GM23338 (cell line): ENCODE data around the gene ALDH18A1. TPM values are rescaled to one million over a fixed set of nuclear protein-coding genes. Genes with fewer than 3 reads are reported as not detected.

Experiments used
- ATAC-seq: fragments of 200-7000 bp; cut with Tn5 transposase; 3 replicates; pipeline ENCODE4 v1.9.1; 2020
- DNase-seq: peaks from one replicate; pipeline ENCODE4 v3.0.0-alpha.2; 2015; ENCODE audit warnings: low spot score
- H2AFZ ChIP-seq: fragments of 200-600 bp; sonication (generic); 2 replicates; pipeline ENCODE4 v1.8.0; 2016; ENCODE audit warnings: antibody characterized with exemption, mild to moderate bottlenecking, moderate library complexity
- H3F3A ChIP-seq: fragments of 200-600 bp; sonication (generic); replicated peaks from 2 replicates; pipeline ENCODE4 v1.8.0; 2017; ENCODE audit warnings: antibody characterized with exemption, mixed run types, low read depth
- H3K27ac ChIP-seq: fragments of 200-600 bp; sonication (generic); 2 replicates; pipeline ENCODE4 v1.6.1; 2016; ENCODE audit warnings: low read depth
- H3K27me3 ChIP-seq: fragments of 200-600 bp; sonication (generic); 2 replicates; pipeline ENCODE4 v1.8.0; 2016; ENCODE audit warnings: mild to moderate bottlenecking, mixed run types, moderate library complexity; ENCODE audit not compliant: insufficient read depth
- H3K36me3 ChIP-seq: fragments of 200-600 bp; sonication (generic); 2 replicates; pipeline ENCODE4 v1.8.0; 2016; ENCODE audit warnings: mild to moderate bottlenecking; ENCODE audit not compliant: insufficient read depth
- H3K4me1 ChIP-seq: fragments of 200-600 bp; sonication (generic); 2 replicates; pipeline ENCODE4 v1.8.0; 2016; ENCODE audit warnings: mild to moderate bottlenecking, moderate library complexity; ENCODE audit not compliant: insufficient read depth
- H3K4me2 ChIP-seq: fragments of 200-600 bp; sonication (generic); 2 replicates; pipeline ENCODE4 v1.7.1; 2017; ENCODE audit warnings: mixed run types
- H3K4me3 ChIP-seq: fragments of 200-600 bp; sonication (generic); 2 replicates; pipeline ENCODE4 v1.6.1; 2016; ENCODE audit warnings: mixed run types
- H3K79me2 ChIP-seq: fragments of 200-600 bp; sonication (generic); replicated peaks from 2 replicates; pipeline ENCODE4 v1.8.0; 2017; ENCODE audit warnings: mild to moderate bottlenecking; ENCODE audit not compliant: insufficient read depth
- H3K9me2 ChIP-seq: fragments of 200-600 bp; sonication (generic); 2 replicates; pipeline ENCODE4 v1.8.0; 2017; ENCODE audit not compliant: insufficient read depth
- H4K20me1 ChIP-seq: fragments of 200-600 bp; sonication (generic); replicated peaks from 2 replicates; pipeline ENCODE4 v1.8.0; 2017; ENCODE audit warnings: mild to moderate bottlenecking; ENCODE audit not compliant: insufficient read depth
- H3K27ac Mint-ChIP-seq: 2 replicates; pipeline ENCODE4 v1.8.0; 2020; ENCODE audit warnings: inconsistent platforms, mild to moderate bottlenecking, moderate library complexity, mixed read lengths
- H3K27me3 Mint-ChIP-seq: 3 replicates; pipeline ENCODE4 v1.8.0; 2022; ENCODE audit warnings: low read depth, mild to moderate bottlenecking, moderate library complexity, mixed read lengths, inconsistent platforms; ENCODE audit not compliant: insufficient read depth, poor library complexity
- H3K36me3 Mint-ChIP-seq: 3 replicates; pipeline ENCODE4 v1.8.0; 2021; ENCODE audit warnings: low read depth, mild to moderate bottlenecking, inconsistent platforms, moderate library complexity, mixed read lengths
- H3K4me1 Mint-ChIP-seq: 3 replicates; pipeline ENCODE4 v1.8.0; 2020; ENCODE audit warnings: mild to moderate bottlenecking, inconsistent platforms, mixed read lengths
- H3K4me3 Mint-ChIP-seq: 3 replicates; pipeline ENCODE4 v1.8.0; 2021; ENCODE audit warnings: moderate library complexity, mild to moderate bottlenecking, inconsistent platforms, mixed read lengths
- H3K9me3 Mint-ChIP-seq: 3 replicates; pipeline ENCODE4 v1.8.0; 2020; ENCODE audit warnings: moderate library complexity, mild to moderate bottlenecking, inconsistent platforms, mixed read lengths
- CREB1 ChIP-seq: fragments of 250-450 bp; sonication (Bioruptor Pico); IDR thresholded peaks from 2 replicates; pipeline ENCODE4 v1.5.0; 2020; ENCODE audit warnings: low read depth, mild to moderate bottlenecking, moderate library complexity
- EZH2 ChIP-seq: fragments of 200-600 bp; sonication (generic); IDR thresholded peaks from one replicate; pipeline ENCODE4 v1.8.0; 2017; ENCODE audit warnings: antibody characterized with exemption, mild to moderate bottlenecking, low read depth; ENCODE audit not compliant: unreplicated experiment
- JUNB ChIP-seq: IDR thresholded peaks from one replicate; pipeline ENCODE4 v1.6.1; 2016; ENCODE audit warnings: antibody characterized with exemption; ENCODE audit not compliant: unreplicated experiment
- POLR2AphosphoS5 ChIP-seq: IDR thresholded peaks from 2 replicates; pipeline ENCODE4 v1.6.1; 2016; ENCODE audit warnings: antibody characterized with exemption, low read depth
- STAT1 ChIP-seq: IDR thresholded peaks from one replicate; pipeline ENCODE4 v1.6.1; 2016; ENCODE audit warnings: antibody characterized with exemption; ENCODE audit not compliant: unreplicated experiment
- ZNF114 ChIP-seq: fragments of 250-450 bp; sonication (Bioruptor Pico); IDR thresholded peaks from 2 replicates; pipeline ENCODE4 v1.5.0; 2020; ENCODE audit warnings: mild to moderate bottlenecking, moderate library complexity
- ZNF331 ChIP-seq: fragments of 250-450 bp; sonication (Bioruptor Pico); IDR thresholded peaks from 2 replicates; pipeline ENCODE4 v1.5.0; 2020; ENCODE audit warnings: low read depth, mild to moderate bottlenecking, moderate library complexity
- polyA plus RNA-seq: library from polyadenylated mRNA; unstranded; fragments of >200 nt; fragmentation: Nextera tagmentation; extraction: Ambion mirVana; gene quantifications from 2 replicates; pipeline ENCODE4 v1.2.1, GENCODE V29; 2016
- total RNA-seq: library from RNA; depleted of rRNA; stranded (reverse); fragments of >200 nt; shearing (Covaris generic); gene quantifications from 2 replicates; pipeline ENCODE4 v1.2.3, GENCODE V29; 2014
- TF ChIP-seq, protein P1 (sequence below): fragments of 250-450 bp; sonication (Bioruptor Pico); IDR thresholded peaks from 2 replicates; pipeline ENCODE4 v1.5.0; 2020; ENCODE audit warnings: mild to moderate bottlenecking, moderate library complexity
- TF ChIP-seq, protein P2 (sequence below): IDR thresholded peaks from 2 replicates; pipeline ENCODE4 v1.6.1; 2016; ENCODE audit warnings: antibody characterized with exemption
- TF ChIP-seq, protein P3 (sequence below), 2 experiments: fragments of 200-600 bp in 1 of 2; sonication (generic) in 1 of 2; conservative IDR thresholded peaks; 2 replicates each; pipeline versions ENCODE4 v1.5.1 to v1.6.1; 2016 to 2017; ENCODE audit warnings: antibody characterized with exemption in 2 of 2, low read depth in 2 of 2, mild to moderate bottlenecking in 2 of 2, moderate library complexity in 1 of 2
- TF ChIP-seq, protein P4 (sequence below): IDR thresholded peaks from one replicate; pipeline ENCODE4 v1.6.1; 2018; ENCODE audit warnings: antibody characterized with exemption; ENCODE audit not compliant: unreplicated experiment

ALDH18A1 gene
- total and polyA plus RNA-seq, 2 experiments from 2014 or later, result 35.1 to 117 TPM

DNA sequence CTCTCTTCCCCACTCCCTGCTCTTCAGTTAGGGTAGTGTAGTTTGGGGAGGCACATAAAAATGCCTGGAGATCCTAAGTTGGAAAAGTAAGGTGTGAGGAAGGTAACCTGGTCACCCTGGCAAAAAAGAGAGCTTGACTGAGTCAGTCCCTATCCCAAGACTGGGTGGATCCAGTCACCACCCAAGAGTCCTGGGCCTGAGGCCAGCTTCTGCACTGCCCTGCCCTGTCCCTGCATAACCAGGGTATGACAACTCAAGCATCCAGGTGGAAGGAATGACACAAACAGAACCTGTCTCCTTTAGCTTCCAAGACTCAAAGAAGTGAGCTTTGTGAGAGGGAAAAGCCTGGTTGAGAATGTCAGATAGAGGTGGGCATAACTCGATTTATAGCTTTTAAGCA is 68.5 kb downstream of the ALDH18A1 start (continued):
- TF ChIP-seq, protein P1, sequence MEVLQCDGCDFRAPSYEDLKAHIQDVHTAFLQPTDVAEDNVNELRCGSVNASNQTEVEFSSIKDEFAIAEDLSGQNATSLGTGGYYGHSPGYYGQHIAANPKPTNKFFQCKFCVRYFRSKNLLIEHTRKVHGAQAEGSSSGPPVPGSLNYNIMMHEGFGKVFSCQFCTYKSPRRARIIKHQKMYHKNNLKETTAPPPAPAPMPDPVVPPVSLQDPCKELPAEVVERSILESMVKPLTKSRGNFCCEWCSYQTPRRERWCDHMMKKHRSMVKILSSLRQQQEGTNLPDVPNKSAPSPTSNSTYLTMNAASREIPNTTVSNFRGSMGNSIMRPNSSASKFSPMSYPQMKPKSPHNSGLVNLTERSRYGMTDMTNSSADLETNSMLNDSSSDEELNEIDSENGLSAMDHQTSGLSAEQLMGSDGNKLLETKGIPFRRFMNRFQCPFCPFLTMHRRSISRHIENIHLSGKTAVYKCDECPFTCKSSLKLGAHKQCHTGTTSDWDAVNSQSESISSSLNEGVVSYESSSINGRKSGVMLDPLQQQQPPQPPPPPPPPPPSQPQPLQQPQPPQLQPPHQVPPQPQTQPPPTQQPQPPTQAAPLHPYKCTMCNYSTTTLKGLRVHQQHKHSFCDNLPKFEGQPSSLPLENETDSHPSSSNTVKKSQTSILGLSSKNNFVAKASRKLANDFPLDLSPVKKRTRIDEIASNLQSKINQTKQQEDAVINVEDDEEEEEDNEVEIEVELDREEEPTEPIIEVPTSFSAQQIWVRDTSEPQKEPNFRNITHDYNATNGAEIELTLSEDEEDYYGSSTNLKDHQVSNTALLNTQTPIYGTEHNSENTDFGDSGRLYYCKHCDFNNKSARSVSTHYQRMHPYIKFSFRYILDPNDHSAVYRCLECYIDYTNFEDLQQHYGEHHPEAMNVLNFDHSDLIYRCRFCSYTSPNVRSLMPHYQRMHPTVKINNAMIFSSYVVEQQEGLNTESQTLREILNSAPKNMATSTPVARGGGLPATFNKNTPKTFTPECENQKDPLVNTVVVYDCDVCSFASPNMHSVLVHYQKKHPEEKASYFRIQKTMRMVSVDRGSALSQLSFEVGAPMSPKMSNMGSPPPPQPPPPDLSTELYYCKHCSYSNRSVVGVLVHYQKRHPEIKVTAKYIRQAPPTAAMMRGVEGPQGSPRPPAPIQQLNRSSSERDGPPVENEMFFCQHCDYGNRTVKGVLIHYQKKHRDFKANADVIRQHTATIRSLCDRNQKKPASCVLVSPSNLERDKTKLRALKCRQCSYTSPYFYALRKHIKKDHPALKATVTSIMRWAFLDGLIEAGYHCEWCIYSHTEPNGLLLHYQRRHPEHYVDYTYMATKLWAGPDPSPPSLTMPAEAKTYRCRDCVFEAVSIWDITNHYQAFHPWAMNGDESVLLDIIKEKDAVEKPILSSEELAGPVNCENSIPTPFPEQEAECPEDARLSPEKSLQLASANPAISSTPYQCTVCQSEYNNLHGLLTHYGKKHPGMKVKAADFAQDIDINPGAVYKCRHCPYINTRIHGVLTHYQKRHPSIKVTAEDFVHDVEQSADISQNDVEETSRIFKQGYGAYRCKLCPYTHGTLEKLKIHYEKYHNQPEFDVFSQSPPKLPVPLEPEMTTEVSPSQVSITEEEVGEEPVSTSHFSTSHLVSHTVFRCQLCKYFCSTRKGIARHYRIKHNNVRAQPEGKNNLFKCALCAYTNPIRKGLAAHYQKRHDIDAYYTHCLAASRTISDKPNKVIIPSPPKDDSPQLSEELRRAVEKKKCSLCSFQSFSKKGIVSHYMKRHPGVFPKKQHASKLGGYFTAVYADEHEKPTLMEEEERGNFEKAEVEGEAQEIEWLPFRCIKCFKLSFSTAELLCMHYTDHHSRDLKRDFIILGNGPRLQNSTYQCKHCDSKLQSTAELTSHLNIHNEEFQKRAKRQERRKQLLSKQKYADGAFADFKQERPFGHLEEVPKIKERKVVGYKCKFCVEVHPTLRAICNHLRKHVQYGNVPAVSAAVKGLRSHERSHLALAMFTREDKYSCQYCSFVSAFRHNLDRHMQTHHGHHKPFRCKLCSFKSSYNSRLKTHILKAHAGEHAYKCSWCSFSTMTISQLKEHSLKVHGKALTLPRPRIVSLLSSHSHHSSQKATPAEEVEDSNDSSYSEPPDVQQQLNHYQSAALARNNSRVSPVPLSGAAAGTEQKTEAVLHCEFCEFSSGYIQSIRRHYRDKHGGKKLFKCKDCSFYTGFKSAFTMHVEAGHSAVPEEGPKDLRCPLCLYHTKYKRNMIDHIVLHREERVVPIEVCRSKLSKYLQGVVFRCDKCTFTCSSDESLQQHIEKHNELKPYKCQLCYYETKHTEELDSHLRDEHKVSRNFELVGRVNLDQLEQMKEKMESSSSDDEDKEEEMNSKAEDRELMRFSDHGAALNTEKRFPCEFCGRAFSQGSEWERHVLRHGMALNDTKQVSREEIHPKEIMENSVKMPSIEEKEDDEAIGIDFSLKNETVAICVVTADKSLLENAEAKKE (CRISPR knock-in tag), result no peak

DNA sequence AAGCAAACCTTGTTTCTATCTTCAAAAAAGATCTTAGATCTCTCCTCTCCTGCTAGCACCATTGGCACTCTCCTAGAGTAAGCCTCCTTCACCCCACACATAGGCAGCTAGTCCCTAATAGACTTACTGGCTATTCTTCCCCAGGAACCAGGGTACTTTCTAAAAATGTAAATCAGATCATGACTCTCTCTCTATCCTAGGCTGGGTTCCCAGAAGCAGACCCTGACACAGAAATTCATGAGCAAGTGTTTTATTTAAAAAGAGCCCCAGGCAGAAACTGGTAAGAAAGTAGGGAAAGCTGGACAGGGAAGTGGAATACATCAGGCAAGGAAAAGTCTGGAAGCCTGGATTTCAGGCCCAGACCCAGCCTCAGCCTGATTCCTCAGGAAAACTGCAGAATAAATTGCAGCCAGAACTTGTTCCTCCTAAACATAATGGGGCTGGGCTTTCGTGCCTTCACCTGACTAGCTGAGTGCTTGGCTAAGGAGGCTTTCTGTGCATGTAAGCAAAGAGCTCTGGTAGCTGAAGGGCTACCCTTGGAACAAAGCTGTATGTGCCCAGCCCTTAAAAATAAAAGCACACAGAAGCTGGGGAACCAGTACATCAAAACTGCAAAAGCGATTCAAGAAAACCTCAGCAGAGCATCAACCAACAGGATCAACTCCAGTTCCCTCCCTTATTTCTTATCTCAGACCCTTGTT is 76.5 kb downstream of the ALDH18A1 start:
- Histone ChIP-seq H3K4me3 (no peak overlapping the region), H4K20me1 (no peaks in the 10 kb centered on the region), H3K4me1 (no peaks in the 10 kb centered on the region), H3K27ac (no peak overlapping the region), H3K79me2 (no peaks in the 10 kb centered on the region), H3K36me3 (no peaks in the 10 kb centered on the region), H2AFZ (peak overlapping the region; percentile 56; the same call in 1 of the 2 replicates), H3F3A (no peaks in the 10 kb centered on the region), H3K4me2 (no peak overlapping the region), H3K27me3 (no peaks in the 10 kb centered on the region), H3K9me2 (no peaks in the 10 kb centered on the region)
- Mint-ChIP-seq H3K4me1 (no peaks in the 10 kb centered on the region), H3K27ac (no peak overlapping the region), H3K4me3 (no peak overlapping the region), H3K27me3 (peaks cover 1% of the 10 kb centered on the region), H3K9me3 (no peaks in the 10 kb centered on the region), H3K36me3 (no peaks in the 10 kb centered on the region)
- ATAC-seq, result no peak
- DNase-seq, result no peak
- TF ChIP-seq POLR2AphosphoS5 (no peak), CREB1 (CRISPR knock-in tag) (no peak), ZNF331 (CRISPR knock-in tag) (no peak), STAT1 (no peak), EZH2 (no peak), JUNB (no peak), ZNF114 (CRISPR knock-in tag) (no peak)
- TF ChIP-seq, protein P2, sequence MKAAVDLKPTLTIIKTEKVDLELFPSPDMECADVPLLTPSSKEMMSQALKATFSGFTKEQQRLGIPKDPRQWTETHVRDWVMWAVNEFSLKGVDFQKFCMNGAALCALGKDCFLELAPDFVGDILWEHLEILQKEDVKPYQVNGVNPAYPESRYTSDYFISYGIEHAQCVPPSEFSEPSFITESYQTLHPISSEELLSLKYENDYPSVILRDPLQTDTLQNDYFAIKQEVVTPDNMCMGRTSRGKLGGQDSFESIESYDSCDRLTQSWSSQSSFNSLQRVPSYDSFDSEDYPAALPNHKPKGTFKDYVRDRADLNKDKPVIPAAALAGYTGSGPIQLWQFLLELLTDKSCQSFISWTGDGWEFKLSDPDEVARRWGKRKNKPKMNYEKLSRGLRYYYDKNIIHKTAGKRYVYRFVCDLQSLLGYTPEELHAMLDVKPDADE, result no peak
- TF ChIP-seq, protein P3, sequence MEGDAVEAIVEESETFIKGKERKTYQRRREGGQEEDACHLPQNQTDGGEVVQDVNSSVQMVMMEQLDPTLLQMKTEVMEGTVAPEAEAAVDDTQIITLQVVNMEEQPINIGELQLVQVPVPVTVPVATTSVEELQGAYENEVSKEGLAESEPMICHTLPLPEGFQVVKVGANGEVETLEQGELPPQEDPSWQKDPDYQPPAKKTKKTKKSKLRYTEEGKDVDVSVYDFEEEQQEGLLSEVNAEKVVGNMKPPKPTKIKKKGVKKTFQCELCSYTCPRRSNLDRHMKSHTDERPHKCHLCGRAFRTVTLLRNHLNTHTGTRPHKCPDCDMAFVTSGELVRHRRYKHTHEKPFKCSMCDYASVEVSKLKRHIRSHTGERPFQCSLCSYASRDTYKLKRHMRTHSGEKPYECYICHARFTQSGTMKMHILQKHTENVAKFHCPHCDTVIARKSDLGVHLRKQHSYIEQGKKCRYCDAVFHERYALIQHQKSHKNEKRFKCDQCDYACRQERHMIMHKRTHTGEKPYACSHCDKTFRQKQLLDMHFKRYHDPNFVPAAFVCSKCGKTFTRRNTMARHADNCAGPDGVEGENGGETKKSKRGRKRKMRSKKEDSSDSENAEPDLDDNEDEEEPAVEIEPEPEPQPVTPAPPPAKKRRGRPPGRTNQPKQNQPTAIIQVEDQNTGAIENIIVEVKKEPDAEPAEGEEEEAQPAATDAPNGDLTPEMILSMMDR (conservative IDR thresholded peaks at IDR 0.05; ENCODE audit: low read depth in 2 of 2), result no peak
- TF ChIP-seq, protein P4, sequence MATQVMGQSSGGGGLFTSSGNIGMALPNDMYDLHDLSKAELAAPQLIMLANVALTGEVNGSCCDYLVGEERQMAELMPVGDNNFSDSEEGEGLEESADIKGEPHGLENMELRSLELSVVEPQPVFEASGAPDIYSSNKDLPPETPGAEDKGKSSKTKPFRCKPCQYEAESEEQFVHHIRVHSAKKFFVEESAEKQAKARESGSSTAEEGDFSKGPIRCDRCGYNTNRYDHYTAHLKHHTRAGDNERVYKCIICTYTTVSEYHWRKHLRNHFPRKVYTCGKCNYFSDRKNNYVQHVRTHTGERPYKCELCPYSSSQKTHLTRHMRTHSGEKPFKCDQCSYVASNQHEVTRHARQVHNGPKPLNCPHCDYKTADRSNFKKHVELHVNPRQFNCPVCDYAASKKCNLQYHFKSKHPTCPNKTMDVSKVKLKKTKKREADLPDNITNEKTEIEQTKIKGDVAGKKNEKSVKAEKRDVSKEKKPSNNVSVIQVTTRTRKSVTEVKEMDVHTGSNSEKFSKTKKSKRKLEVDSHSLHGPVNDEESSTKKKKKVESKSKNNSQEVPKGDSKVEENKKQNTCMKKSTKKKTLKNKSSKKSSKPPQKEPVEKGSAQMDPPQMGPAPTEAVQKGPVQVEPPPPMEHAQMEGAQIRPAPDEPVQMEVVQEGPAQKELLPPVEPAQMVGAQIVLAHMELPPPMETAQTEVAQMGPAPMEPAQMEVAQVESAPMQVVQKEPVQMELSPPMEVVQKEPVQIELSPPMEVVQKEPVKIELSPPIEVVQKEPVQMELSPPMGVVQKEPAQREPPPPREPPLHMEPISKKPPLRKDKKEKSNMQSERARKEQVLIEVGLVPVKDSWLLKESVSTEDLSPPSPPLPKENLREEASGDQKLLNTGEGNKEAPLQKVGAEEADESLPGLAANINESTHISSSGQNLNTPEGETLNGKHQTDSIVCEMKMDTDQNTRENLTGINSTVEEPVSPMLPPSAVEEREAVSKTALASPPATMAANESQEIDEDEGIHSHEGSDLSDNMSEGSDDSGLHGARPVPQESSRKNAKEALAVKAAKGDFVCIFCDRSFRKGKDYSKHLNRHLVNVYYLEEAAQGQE, result no peak
